ENCODE results near the gene USP49.
"Not testable (repeated sequence)": the region's sequence is repeated elsewhere in the genome, so short reads cannot be mapped to it uniquely, and the experiment has no call there.

The USP49 gene

DNA sequence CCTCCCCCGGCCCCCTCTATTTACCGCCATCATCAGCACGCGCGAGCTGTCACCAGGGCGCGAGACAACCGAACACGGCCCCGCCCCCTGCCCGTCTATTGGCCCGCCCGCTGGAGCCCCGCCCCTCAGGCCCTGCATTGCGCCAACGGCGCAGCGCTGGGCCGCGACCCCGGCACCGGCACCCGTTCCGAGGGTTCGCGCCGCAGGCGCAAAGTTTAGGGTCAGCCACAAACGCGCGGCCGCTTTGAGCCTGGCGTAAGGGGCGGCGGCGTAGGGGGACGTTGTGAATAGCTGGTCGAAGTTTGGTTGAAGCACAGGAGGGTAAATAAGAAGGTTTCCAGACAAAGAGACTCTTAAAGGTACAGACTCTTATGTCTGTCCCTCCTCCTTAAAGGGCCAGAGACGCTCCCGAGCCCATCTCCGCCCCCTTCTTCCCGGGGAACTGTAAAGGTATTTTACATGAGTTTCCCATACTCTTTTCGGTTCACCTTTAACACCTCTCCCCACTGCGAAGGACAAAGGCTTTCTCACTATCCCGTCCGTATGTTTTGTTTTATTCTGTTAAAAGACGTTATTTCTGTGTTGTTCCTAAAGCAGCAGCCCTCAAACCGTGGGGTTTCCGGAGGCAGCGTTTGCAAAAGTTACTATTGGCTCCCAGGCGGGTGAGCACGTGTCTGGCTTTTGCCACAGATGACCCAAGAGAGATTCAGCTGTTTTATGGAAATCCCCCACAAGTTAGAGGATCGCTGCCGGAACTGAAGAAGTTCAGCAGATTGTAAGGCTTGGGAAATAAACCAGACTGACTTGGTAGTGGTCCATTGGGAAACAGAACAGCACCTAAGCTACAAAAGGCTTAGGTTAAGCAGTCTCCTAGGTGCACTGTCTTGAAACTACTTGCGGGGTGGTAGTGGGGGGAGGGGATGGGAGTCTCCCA, at the start of gene USP49:
USP49 (minus strand) TSS at position 76 of the 934 bp plus-strand sequence. CDS start 88,392 bp downstream, outside the sequence.
- DNase-seq = peak; percentile 91

DNA sequence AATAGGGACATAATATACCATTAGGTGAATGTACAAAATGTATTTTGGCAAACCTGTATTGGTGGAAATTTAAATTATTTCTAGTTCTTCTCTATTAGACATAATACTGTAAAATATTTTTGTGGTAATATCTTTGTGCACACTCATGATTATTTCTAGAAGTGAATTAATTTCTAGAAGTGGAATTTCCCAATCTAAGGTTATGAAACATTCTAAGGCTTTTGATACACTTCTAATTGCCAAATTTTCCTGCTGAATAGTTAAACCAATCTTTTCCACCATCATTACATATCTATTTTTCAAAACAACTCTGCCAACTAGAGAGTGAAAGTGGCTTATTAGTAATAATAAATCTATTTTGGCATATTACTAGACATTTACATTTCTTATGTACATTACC, 48.3 kb upstream of the USP49 start:
- no peak for DNase-seq

DNA sequence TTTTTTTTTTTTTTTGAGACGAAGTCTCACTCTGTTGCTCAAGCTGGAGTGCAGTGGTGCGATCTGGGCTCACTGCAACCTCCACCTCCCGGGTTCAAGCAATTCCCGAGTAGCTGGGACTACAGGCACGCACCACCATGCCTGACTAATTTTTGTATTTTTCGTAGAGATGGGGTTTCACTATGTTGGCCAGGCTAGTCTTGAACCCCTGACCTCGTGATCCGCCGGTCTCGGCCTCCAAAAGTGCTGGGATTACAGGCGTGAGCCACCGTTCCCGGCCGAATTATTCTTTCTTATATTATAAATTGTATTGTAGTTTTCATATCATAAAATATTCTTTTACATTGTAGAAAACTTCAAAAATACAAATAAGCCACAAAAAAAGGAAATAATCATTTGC, 47.7 kb upstream of the USP49 start:
- not testable (repeated sequence) for DNase-seq

DNA sequence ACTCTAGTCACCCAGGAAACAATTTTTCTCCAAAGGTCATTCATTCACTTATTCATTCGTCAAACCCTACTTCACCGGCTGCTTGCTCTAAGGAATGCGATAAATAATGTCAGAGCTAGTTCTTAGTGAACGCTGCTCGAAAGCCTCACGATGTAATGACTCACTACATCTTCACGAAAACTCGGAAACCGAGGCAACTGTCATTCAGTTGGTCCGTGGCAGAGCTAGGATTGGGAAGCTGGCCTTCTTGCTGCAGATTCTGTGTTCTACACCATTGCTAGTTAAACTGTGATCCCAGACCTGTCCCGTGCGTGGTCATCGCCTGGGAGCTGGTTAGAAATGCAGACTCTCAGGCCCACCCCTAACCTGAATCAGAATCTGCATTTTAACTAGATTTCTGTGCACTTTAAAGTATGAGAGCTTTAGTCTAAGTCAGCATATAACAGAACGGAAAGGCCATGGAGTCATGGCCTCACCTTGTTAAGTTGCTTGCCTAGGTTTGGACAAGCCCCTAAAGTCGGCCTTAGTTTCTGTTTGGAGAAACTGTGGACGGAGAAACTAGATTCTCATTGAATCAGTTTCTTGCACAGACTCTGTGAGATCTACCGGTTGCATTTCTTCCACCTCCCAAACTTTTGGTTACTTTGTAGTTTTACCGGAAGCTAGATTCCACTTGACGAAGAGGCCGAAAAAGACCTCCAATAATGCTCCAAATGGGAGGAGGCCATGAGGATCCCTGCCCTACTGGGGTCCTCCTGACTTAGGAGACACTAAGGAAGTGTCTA, 47.1 kb upstream of the USP49 start:
- DNase-seq = peak; percentile 85

DNA sequence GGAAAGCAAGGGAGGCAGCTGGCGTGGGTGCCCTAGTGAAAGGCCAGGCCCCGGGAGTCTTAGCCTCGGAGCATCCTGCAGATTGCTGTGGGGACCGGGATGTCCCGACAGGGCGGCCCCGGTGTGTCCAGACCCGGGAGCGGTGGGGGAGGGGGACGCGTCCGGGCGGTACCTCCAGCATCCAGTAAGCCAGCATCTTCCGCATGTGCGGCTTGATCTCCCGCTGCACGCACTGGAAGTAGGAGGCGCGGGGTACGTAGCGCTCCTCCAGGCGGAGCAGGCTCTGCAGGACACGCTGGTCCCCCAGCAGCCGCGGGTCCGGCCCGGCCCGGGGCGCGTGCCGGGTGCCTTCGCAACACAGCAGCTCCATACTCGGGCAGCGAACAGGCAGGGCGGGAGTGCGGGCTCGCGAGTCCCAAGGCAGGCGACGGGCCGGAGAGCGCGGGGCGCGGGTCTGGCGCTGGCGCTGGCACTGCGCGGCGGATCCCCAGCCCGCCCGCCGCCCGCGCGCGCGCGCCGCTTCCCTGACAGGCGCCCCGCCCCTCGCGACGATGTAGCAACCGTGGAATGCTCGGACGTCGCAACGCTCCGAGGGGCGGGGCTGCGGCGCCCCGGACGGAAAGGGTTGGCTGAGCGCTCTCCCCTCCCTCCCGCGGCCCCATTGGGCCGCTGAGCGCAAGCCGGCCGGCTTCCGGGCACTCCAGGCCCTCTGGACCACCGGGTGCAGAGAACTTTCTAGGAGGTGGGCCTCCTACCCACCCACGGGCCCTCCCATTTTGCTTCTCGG, 46.3 kb upstream of the USP49 start, which contains the start of gene CCND3:
CCND3 (minus strand) TSS at position 529 of the 787 bp plus-strand sequence; CDS start at position 370, 159 bp downstream.
- DNase-seq = peak; percentile 98

DNA sequence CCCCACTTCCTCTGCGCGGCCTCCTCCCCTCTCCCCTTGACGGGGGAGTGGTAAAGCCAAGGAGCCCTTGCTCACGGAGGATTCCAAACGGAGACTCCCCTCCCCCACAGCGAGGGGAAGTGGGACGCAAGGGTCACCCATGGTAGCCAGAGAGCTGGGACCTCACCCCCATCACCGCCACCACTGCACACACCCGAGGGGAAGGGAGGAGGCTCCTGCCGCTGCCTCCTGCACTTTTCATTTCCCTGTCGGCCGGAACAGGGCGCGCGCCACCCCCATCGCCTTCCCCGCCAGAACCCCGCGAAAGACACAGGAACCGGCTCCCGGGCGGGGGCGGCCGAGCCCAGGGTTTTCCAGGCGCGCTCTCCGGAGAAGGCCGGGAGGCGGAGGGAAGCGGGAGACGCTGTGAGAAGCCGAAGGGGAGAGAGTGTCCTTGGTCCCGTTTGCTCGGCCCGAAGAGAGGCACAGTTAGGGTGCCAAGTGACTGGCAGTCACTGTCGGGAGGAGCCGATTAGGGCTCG, 45.6 kb upstream of the USP49 start:
- DNase-seq = peak; percentile 79

GRCh38 chr6:41939848-41940758, 44.9 kb upstream of the USP49 start:
- no peak for DNase-seq

DNA sequence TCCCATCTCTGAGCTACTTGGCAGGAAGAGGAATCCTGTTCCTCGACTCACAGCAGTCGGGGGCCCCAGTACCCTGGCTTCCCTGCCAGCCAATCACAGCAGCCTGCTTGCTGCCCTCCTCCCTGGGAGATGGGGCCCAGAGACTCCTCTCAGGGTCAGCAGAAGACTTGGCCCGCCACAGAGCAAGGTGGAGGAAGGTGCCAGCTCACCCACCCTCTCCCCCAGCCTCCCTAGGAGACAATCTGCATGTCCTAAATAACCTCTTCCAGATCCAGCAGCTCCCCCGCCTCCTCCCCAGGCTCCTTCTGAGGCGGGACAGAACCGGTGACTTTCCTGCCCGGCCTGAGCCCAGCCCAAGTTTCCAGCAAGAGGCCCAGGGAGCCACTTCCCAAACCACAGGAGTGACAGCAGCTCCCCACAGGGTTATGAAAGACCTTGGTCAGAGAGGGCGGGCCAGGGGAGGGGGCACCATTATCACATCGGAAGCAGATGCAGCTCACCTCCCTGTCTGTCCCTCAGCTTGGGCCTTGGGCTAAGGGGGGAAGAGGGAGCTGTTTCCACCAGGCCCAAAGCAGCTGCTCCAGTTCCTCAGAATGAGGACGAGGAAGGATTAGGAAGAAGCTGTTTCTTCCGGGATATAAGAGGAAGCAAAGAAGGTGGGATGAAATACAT, 44.1 kb upstream of the USP49 start:
- DNase-seq = no peak

- DNase-seq = no peak
These were observed 43.5 kb upstream of the USP49 start for GRCh38 chr6:41938590-41939175.

DNA sequence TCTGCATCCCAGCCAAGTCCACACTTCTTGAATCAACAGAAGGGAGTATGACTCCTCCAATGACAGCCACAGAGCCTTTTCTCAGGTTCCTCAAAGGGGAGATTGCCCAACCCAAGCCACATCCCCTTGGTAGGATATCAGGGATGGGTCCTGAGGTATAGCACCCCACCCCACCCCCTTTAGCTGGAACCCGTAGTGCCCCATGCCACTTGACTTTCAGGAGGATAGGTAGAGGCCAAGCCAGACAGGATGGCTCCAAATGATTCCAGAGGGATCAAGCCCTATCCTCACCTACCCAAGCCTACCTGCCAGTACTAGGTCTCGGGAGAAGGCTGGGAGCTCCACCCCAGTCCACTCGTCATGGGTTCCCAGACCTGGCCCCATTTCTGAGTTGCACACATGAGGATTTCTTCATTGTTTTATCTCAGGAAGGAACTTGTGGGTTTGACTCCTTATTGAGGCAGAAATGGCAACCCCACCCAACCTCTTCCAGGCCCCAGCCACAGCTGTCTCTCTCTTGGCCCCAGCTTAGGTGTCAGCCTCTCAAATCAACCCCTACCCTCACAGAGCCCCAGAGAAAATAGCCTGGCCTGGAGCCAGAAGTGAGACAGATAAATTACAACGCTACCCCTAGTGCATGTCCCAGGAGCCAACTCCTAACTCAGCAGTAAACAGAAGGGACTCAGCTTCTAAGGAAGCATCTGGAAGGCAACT, 42.8 kb upstream of the USP49 start:
- no peak for DNase-seq

- DNase-seq = no peak
These were observed 42.3 kb upstream of the USP49 start for GRCh38 chr6:41937472-41937860.

GRCh38 chr6:41936073-41936837, 41.1 kb upstream of the USP49 start:
- DNase-seq = peak; percentile 94

DNA sequence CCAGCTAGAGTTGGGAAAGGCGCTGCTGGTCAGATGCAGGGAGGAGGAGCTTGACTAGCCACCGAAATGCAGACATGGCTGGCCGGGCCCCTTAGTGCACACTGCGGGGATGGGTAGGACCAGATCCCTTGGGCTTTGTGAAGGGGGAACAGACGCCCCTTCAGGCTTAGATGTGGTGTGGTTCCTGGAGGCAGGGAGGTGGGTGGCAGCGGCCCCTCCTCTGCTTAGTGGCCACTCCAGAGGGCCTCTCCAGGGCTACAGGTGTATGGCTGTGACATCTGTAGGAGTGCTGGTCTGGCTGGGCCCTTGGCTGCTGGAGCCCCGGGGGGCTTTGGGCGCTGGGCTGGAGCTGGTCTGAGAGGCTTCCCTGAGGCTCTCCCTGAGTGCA, 40.5 kb upstream of the USP49 start:
- no peak for DNase-seq

DNA sequence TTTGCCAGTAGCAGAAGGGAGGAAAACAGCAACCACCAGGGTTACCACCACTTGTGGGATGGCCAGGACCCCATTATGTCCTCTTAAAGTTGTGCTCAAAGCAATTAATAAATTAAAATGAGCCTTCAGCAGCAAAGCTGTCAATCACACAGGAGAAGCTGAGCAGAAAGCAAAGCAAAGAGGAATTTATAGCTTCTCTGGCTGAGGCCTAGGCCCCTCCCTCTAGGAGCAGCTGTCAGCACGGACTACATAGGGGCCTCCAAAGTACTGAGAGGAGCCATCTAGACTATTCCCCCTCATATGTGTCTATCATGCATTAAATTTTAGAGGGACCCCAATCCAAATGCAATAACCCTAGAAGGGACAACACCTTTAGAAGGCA, 40.0 kb upstream of the USP49 start:
- DNase-seq = no peak

- DNase-seq = no peak
These were observed 39.4 kb upstream of the USP49 start for GRCh38 chr6:41934278-41935192.

DNA sequence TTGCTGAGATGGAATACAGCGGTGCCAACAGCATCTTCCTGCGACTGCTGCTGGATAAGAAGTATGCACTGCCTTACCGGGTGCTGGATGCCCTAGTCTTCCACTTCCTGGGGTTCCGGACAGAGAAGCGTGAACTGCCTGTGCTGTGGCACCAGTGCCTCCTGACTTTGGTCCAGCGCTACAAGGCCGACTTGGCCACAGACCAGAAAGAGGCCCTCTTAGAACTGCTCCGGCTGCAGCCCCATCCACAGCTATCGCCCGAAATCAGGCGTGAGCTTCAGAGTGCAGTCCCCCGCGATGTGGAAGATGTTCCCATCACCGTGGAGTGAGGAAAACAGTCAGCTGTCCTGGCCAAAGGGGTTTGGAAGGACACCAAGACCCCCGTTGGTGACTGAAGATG, 37.2 kb upstream of the USP49 start:
- DNase-seq = no peak

- no peak for DNase-seq
These were observed 36.6 kb upstream of the USP49 start for GRCh38 chr6:41931792-41932191.

GRCh38 chr6:41929924-41930323, 34.7 kb upstream of the USP49 start:
- no peak for DNase-seq

All from DMS53 (cell line).